Iris pigment epithelial cell (primary cell): ENCODE results near the gene TFPI.
"Not testable (repeated sequence)": the region's sequence is repeated elsewhere in the genome, so short reads cannot be mapped to it uniquely, and the experiment has no call there.

Experiments
- DNase-seq: peaks from one replicate; pipeline ENCODE4 v3.0.0-alpha.2; 2011; ENCODE audit warnings: low read depth

Gene TFPI

GRCh38 chr2:187528042-187528441 is 26.2 kb downstream of the TFPI start:
- DNase-seq = no peak

GRCh38 chr2:187527262-187527661 is 27.0 kb downstream of the TFPI start:
- peak; percentile 60 for DNase-seq

- no peak for DNase-seq
These were observed 27.4 kb downstream of the TFPI start for GRCh38 chr2:187526792-187527191.

GRCh38 chr2:187525163-187525900 is 28.9 kb downstream of the TFPI start:
- DNase-seq = no peak

- DNase-seq = no peak
These were observed 30.9 kb downstream of the TFPI start for GRCh38 chr2:187523325-187523724.

- DNase-seq = no peak
These were observed 34.1 kb downstream of the TFPI start for GRCh38 chr2:187520121-187520624.

- no peak for DNase-seq
These were observed 34.7 kb downstream of the TFPI start for GRCh38 chr2:187519419-187520120.

- DNase-seq = not testable (repeated sequence)
These were observed 36.4 kb downstream of the TFPI start for GRCh38 chr2:187517750-187518361.

- not testable (repeated sequence) for DNase-seq
These were observed 37.4 kb downstream of the TFPI start for GRCh38 chr2:187516630-187517510.

GRCh38 chr2:187514930-187515329 is 39.3 kb downstream of the TFPI start:
- DNase-seq = no peak

GRCh38 chr2:187514235-187514829 is 39.9 kb downstream of the TFPI start:
- not testable (repeated sequence) for DNase-seq

- not testable (repeated sequence) for DNase-seq
These were observed 40.6 kb downstream of the TFPI start for GRCh38 chr2:187513460-187514234.

GRCh38 chr2:187511356-187512315 is 42.6 kb downstream of the TFPI start:
- DNase-seq = no peak

GRCh38 chr2:187510419-187511355 is 43.5 kb downstream of the TFPI start:
- not testable (repeated sequence) for DNase-seq

GRCh38 chr2:187509667-187510417 is 44.4 kb downstream of the TFPI start:
- DNase-seq = no peak

GRCh38 chr2:187506416-187506815 is 47.8 kb downstream of the TFPI start:
- no peak for DNase-seq

- DNase-seq = peak; percentile 17
These were observed 49.1 kb downstream of the TFPI start for GRCh38 chr2:187505065-187505672.
